ENCODE measurements around the gene SLC4A4.

SLC4A4 gene

GRCh38 chr4:71538528-71538927 is 199.7 kb downstream of the SLC4A4 start:
- Histone ChIP-seq H3K79me1 (ENCODE audit: low read depth, low read length) (no peaks in the 10 kb centered on the region), H2AK5ac (ENCODE audit: low read depth, low read length) (no peak overlapping the region), H2BK120ac (ENCODE audit: low read depth, low read length) (no peak overlapping the region), H3K23ac (ENCODE audit: low read depth, low read length, poor library complexity) (no peak overlapping the region), H3K36me3 (replicated peaks in 1 of 2; ENCODE audit: control insufficient read depth in 2 of 2, insufficient read depth in 2 of 2, low read length in 2 of 2) (no peaks in the 10 kb centered on the region), H3K9ac (ENCODE audit: low read depth, low read length, poor library complexity) (no peak overlapping the region), H3K9me3 (replicated peaks in 1 of 2; ENCODE audit: control insufficient read depth in 2 of 2, insufficient read depth in 1 of 2, low read depth in 1 of 2, low read length in 2 of 2) (no peaks in the 10 kb centered on the region), H3K27ac (replicated peaks; ENCODE audit: low read length) (no peak overlapping the region), H4K91ac (ENCODE audit: low read depth, low read length, poor library complexity) (no peak overlapping the region), H3K27me3 (ENCODE audit: control insufficient read depth in 3 of 3, insufficient read depth in 3 of 3, low read depth in 1 of 3, low read length in 3 of 3) (no peaks in the 10 kb centered on the region), H3K4ac (ENCODE audit: low read length) (no peak overlapping the region), H3K4me3 (ENCODE audit: low read length in 2 of 2) (no peak overlapping the region), H3K4me2 (ENCODE audit: insufficient read depth, low read length, poor library complexity, severe bottlenecking) (no peak overlapping the region), H3K18ac (ENCODE audit: low read length) (no peak overlapping the region), H3K4me1 (ENCODE audit: control insufficient read depth in 2 of 2, insufficient read depth in 1 of 2, low read depth in 1 of 2, low read length in 2 of 2) (peaks cover 0 to 12% of the 10 kb centered on the region in 2 donors), H2AFZ (ENCODE audit: low read length) (no peak overlapping the region), H2BK5ac (ENCODE audit: low read length) (no peak overlapping the region), H4K8ac (ENCODE audit: low read depth, low read length) (no peak overlapping the region), H2BK12ac (ENCODE audit: low read length) (no peak overlapping the region), H2BK15ac (ENCODE audit: low read length) (no peak overlapping the region), H3K14ac (ENCODE audit: low read length) (no peak overlapping the region)
- WGBS, 2 donors (ENCODE audit: extremely low coverage in 2 of 2, insufficient read length in 2 of 2, insufficient replicate concordance in 1 of 2), result no CpG with 5 or more reads among the region's 2 CpGs
- no peak for DNase-seq (ENCODE audit: low spot score)

GRCh38 chr4:71540749-71541269 is 202.0 kb downstream of the SLC4A4 start:
- no peak overlapping the region for H4K8ac ChIP-seq (ENCODE audit: low read depth, low read length)
- H3K9ac ChIP-seq (ENCODE audit: low read depth, low read length, poor library complexity), result no peak overlapping the region
- no peak overlapping the region for H3K23ac ChIP-seq (ENCODE audit: low read depth, low read length, poor library complexity)
- H2BK120ac ChIP-seq (ENCODE audit: low read depth, low read length), result no peak overlapping the region
- H3K27me3 ChIP-seq (ENCODE audit: control insufficient read depth in 3 of 3, insufficient read depth in 3 of 3, low read depth in 1 of 3, low read length in 3 of 3), result no peaks in the 10 kb centered on the region
- no peak overlapping the region for H3K4me2 ChIP-seq (ENCODE audit: insufficient read depth, low read length, poor library complexity, severe bottlenecking)
- no peak overlapping the region for H2AK5ac ChIP-seq (ENCODE audit: low read depth, low read length)
- peak overlapping the region; percentile 81 for H2AFZ ChIP-seq (ENCODE audit: low read length)
- no peak overlapping the region for H3K14ac ChIP-seq (ENCODE audit: low read length)
- peaks cover 0 to 12% of the 10 kb centered on the region in 2 donors for H3K4me1 ChIP-seq (ENCODE audit: control insufficient read depth in 2 of 2, insufficient read depth in 1 of 2, low read depth in 1 of 2, low read length in 2 of 2)
- no peak overlapping the region for H3K4ac ChIP-seq (ENCODE audit: low read length)
- no peak overlapping the region for H2BK5ac ChIP-seq (ENCODE audit: low read length)
- no peak overlapping the region for H2BK15ac ChIP-seq (ENCODE audit: low read length)
- H3K18ac ChIP-seq (ENCODE audit: low read length), result no peak overlapping the region
- H3K4me3 ChIP-seq (ENCODE audit: low read length in 2 of 2), result no peak overlapping the region
- WGBS, 2 donors (ENCODE audit: extremely low coverage in 2 of 2, insufficient read length in 2 of 2, insufficient replicate concordance in 1 of 2), result no CpG with 5 or more reads among the region's 4 CpGs
- no peaks in the 10 kb centered on the region for H3K79me1 ChIP-seq (ENCODE audit: low read depth, low read length)
- H4K91ac ChIP-seq (ENCODE audit: low read depth, low read length, poor library complexity), result no peak overlapping the region
- H3K9me3 ChIP-seq (replicated peaks in 1 of 2; ENCODE audit: control insufficient read depth in 2 of 2, insufficient read depth in 1 of 2, low read depth in 1 of 2, low read length in 2 of 2), result no peaks in the 10 kb centered on the region
- H3K27ac ChIP-seq (replicated peaks; ENCODE audit: low read length), result no peak overlapping the region
- H3K36me3 ChIP-seq (replicated peaks in 1 of 2; ENCODE audit: control insufficient read depth in 2 of 2, insufficient read depth in 2 of 2, low read length in 2 of 2), result no peaks in the 10 kb centered on the region
- DNase-seq (ENCODE audit: low spot score), result no peak
- H2BK12ac ChIP-seq (ENCODE audit: low read length), result no peak overlapping the region

GRCh38 chr4:71541541-71541940 is 202.7 kb downstream of the SLC4A4 start:
- H4K91ac ChIP-seq (ENCODE audit: low read depth, low read length, poor library complexity), result no peak overlapping the region
- no peak overlapping the region for H3K14ac ChIP-seq (ENCODE audit: low read length)
- no peak overlapping the region for H2AK5ac ChIP-seq (ENCODE audit: low read depth, low read length)
- no peak overlapping the region for H3K27ac ChIP-seq (replicated peaks; ENCODE audit: low read length)
- H2BK15ac ChIP-seq (ENCODE audit: low read length), result no peak overlapping the region
- no peak overlapping the region for H2BK5ac ChIP-seq (ENCODE audit: low read length)
- peak overlapping the region; percentile 81 for H2AFZ ChIP-seq (ENCODE audit: low read length)
- DNase-seq (ENCODE audit: low spot score), result no peak
- no peak overlapping the region for H2BK120ac ChIP-seq (ENCODE audit: low read depth, low read length)
- no peaks in the 10 kb centered on the region for H3K79me1 ChIP-seq (ENCODE audit: low read depth, low read length)
- H3K4me1 ChIP-seq (ENCODE audit: control insufficient read depth in 2 of 2, insufficient read depth in 1 of 2, low read depth in 1 of 2, low read length in 2 of 2), result peaks cover 0 to 12% of the 10 kb centered on the region in 2 donors
- no peak overlapping the region for H2BK12ac ChIP-seq (ENCODE audit: low read length)
- H3K27me3 ChIP-seq (ENCODE audit: control insufficient read depth in 3 of 3, insufficient read depth in 3 of 3, low read depth in 1 of 3, low read length in 3 of 3), result no peaks in the 10 kb centered on the region
- no peak overlapping the region for H3K23ac ChIP-seq (ENCODE audit: low read depth, low read length, poor library complexity)
- no peak overlapping the region for H3K4me2 ChIP-seq (ENCODE audit: insufficient read depth, low read length, poor library complexity, severe bottlenecking)
- no peak overlapping the region for H3K9ac ChIP-seq (ENCODE audit: low read depth, low read length, poor library complexity)
- no peaks in the 10 kb centered on the region for H3K36me3 ChIP-seq (replicated peaks in 1 of 2; ENCODE audit: control insufficient read depth in 2 of 2, insufficient read depth in 2 of 2, low read length in 2 of 2)
- no peak overlapping the region for H3K18ac ChIP-seq (ENCODE audit: low read length)
- no CpG with 5 or more reads among the region's 2 CpGs for WGBS, 2 donors (ENCODE audit: extremely low coverage in 2 of 2, insufficient read length in 2 of 2, insufficient replicate concordance in 1 of 2)
- H3K9me3 ChIP-seq (replicated peaks in 1 of 2; ENCODE audit: control insufficient read depth in 2 of 2, insufficient read depth in 1 of 2, low read depth in 1 of 2, low read length in 2 of 2), result no peaks in the 10 kb centered on the region
- H3K4me3 ChIP-seq (ENCODE audit: low read length in 2 of 2), result no peak overlapping the region
- no peak overlapping the region for H3K4ac ChIP-seq (ENCODE audit: low read length)
- H4K8ac ChIP-seq (ENCODE audit: low read depth, low read length), result no peak overlapping the region

- H2BK12ac ChIP-seq (ENCODE audit: low read length), result no peak overlapping the region
- no peaks in the 10 kb centered on the region for H3K9me3 ChIP-seq (replicated peaks in 1 of 2; ENCODE audit: control insufficient read depth in 2 of 2, insufficient read depth in 1 of 2, low read depth in 1 of 2, low read length in 2 of 2)
- no peaks in the 10 kb centered on the region for H3K79me1 ChIP-seq (ENCODE audit: low read depth, low read length)
- H2AFZ ChIP-seq (ENCODE audit: low read length), result no peak overlapping the region
- H4K91ac ChIP-seq (ENCODE audit: low read depth, low read length, poor library complexity), result no peak overlapping the region
- no peak overlapping the region for H3K4me3 ChIP-seq (ENCODE audit: low read length in 2 of 2)
- no peak overlapping the region for H3K4ac ChIP-seq (ENCODE audit: low read length)
- no peak overlapping the region for H4K8ac ChIP-seq (ENCODE audit: low read depth, low read length)
- no peak for DNase-seq (ENCODE audit: low spot score)
- no peak overlapping the region for H3K23ac ChIP-seq (ENCODE audit: low read depth, low read length, poor library complexity)
- H3K36me3 ChIP-seq (replicated peaks in 1 of 2; ENCODE audit: control insufficient read depth in 2 of 2, insufficient read depth in 2 of 2, low read length in 2 of 2), result no peaks in the 10 kb centered on the region
- no peak overlapping the region for H3K9ac ChIP-seq (ENCODE audit: low read depth, low read length, poor library complexity)
- no peak overlapping the region for H3K4me2 ChIP-seq (ENCODE audit: insufficient read depth, low read length, poor library complexity, severe bottlenecking)
- H2AK5ac ChIP-seq (ENCODE audit: low read depth, low read length), result no peak overlapping the region
- no peak overlapping the region for H3K14ac ChIP-seq (ENCODE audit: low read length)
- no peak overlapping the region for H3K27ac ChIP-seq (replicated peaks; ENCODE audit: low read length)
- no peak overlapping the region for H3K18ac ChIP-seq (ENCODE audit: low read length)
- H2BK120ac ChIP-seq (ENCODE audit: low read depth, low read length), result no peak overlapping the region
- no CpG with 5 or more reads among the region's 3 CpGs for WGBS, 2 donors (ENCODE audit: extremely low coverage in 2 of 2, insufficient read length in 2 of 2, insufficient replicate concordance in 1 of 2)
- no peak overlapping the region for H2BK5ac ChIP-seq (ENCODE audit: low read length)
- H2BK15ac ChIP-seq (ENCODE audit: low read length), result no peak overlapping the region
- H3K4me1 ChIP-seq (ENCODE audit: control insufficient read depth in 2 of 2, insufficient read depth in 1 of 2, low read depth in 1 of 2, low read length in 2 of 2), result peaks cover 0 to 8% of the 10 kb centered on the region in 2 donors
- no peaks in the 10 kb centered on the region for H3K27me3 ChIP-seq (ENCODE audit: control insufficient read depth in 3 of 3, insufficient read depth in 3 of 3, low read depth in 1 of 3, low read length in 3 of 3)
Observed at GRCh38 chr4:71545168-71545567, 206.3 kb downstream of the SLC4A4 start.

Measured in neuronal stem cell (in vitro differentiated cells).